ENCODE data around the gene TRPM8.

The TRPM8 gene

DNA sequence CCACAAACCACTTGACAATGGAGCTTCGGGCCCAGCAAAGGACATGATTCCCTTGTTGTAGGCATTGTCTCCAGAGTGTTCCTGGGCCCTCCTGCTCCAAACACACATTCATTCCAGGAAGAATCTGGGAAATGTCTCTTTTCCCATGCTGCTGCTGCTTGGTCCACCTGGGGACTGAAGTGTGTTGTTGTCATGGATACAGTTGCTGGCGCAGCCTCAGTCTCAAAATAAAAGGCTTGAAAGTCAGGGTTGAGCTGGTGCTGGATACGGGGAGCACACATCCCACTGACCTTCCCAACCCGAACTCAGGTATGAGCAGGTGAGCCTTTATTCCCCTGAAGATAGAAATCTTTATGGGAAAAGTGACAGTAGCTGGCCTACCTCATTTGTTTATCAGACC lies 102.7 kb downstream of the TRPM8 start:
- no peaks in the 10 kb centered on the region for H3K4me1 ChIP-seq (ENCODE audit: insufficient read depth, low read length)
- H3K36me3 ChIP-seq (ENCODE audit: insufficient read depth, low read length), result no peaks in the 10 kb centered on the region
- H3K9me3 ChIP-seq (ENCODE audit: control insufficient read depth, insufficient read depth, low read length), result no peaks in the 10 kb centered on the region
- H3K9ac ChIP-seq (ENCODE audit: low read depth, low read length), result no peak overlapping the region

DNA sequence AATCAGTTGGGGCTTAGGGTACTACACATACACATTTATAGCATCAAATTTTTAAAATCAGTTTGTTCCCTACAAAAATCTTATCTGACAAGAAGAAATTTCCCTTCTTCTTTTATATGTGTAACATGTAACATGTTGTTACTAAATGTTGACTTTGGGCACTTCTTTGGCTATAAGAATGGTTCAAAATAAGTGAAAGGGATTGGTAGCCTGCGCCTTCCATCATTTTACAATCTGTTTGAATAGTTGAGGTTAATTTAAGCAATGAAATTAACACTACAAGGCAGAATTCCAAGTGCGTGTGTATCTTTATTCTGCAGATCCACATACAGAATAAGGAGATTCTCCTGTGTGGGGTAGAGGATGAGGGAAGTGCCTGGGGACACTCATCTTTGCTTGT lies 103.2 kb downstream of the TRPM8 start:
- H3K9me3 ChIP-seq (ENCODE audit: control insufficient read depth, insufficient read depth, low read length), result no peaks in the 10 kb centered on the region
- no peaks in the 10 kb centered on the region for H3K4me1 ChIP-seq (ENCODE audit: insufficient read depth, low read length)
- no peak overlapping the region for H3K9ac ChIP-seq (ENCODE audit: low read depth, low read length)
- H3K36me3 ChIP-seq (ENCODE audit: insufficient read depth, low read length), result no peaks in the 10 kb centered on the region

- Histone ChIP-seq H3K4me1 (ENCODE audit: insufficient read depth, low read length) (no peaks in the 10 kb centered on the region), H3K9ac (ENCODE audit: low read depth, low read length) (no peak overlapping the region), H3K9me3 (ENCODE audit: control insufficient read depth, insufficient read depth, low read length) (no peaks in the 10 kb centered on the region), H3K36me3 (ENCODE audit: insufficient read depth, low read length) (no peaks in the 10 kb centered on the region)
These were observed 105.3 kb downstream of the TRPM8 start for GRCh38 chr2:234022424-234022823.

DNA sequence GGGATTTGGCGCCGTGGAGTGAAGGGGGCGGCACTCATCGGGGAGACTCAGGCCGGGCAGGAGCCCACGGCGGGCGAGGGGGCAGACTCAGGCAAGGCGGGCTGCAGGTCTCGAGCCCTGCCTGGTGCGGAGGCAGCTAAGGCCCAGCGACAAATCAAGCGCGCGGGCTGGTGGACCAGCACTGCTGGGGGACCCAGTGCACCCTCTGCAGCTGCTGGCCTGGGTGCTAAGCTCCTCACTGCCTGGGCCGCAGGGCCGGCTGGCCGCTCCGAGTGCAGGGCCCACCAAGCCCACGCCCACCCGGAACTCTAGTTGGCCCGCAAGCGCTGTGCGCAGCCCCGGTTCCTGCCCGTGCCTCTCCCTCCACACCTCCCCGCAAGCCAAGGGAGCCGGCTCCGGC lies 107.1 kb downstream of the TRPM8 start:
- H3K9me3 ChIP-seq (ENCODE audit: control insufficient read depth, insufficient read depth, low read length), result no peaks in the 10 kb centered on the region
- H3K9ac ChIP-seq (ENCODE audit: low read depth, low read length), result no peak overlapping the region
- H3K4me1 ChIP-seq (ENCODE audit: insufficient read depth, low read length), result no peaks in the 10 kb centered on the region
- no peaks in the 10 kb centered on the region for H3K36me3 ChIP-seq (ENCODE audit: insufficient read depth, low read length)

DNA sequence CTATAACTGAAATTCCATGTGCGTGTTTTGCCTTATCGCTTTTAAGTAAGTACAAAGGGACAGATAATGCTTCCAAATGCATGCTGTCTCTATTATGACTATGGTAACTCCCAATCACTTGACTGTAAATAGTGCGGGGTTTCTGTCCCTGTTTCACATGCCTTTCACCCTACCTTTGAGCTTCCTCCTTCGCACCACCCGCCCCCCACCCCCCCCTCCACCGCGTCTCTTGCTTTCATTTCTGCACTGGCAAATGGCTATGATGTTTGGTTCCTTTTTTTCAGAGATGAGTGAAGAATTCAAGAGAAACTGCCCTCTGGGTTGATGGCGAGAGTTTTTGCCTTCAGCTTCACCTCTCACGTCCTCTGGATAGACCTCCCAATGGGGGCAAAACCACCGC lies 108.3 kb downstream of the TRPM8 start:
- Histone ChIP-seq H3K9me3 (ENCODE audit: control insufficient read depth, insufficient read depth, low read length) (no peaks in the 10 kb centered on the region), H3K4me1 (ENCODE audit: insufficient read depth, low read length) (no peaks in the 10 kb centered on the region), H3K36me3 (ENCODE audit: insufficient read depth, low read length) (no peaks in the 10 kb centered on the region), H3K9ac (ENCODE audit: low read depth, low read length) (no peak overlapping the region)

DNA sequence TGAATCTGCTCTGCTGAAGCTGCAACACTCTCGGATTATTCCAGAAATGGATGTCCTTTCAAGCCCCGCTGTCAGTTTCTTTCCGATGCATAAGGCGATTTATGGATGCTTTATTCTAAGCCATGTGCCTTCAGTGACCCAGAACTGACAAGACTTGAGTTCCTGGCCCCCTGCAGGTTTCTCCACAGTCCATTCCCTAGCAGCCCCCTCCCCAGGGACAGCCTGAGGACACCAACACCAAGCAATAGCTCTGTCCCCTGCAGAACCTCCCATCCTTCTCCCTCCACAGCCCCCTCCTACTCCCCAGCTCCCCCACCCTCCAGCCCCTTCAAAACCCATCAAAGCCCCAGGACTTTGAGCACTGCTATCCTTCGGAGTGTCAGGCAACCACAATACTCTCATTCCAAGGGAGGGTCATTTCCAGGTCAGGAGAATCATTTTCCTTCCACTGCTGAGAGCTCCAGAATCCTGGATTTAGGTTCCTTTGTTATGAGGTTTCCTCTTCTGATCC lies 108.8 kb downstream of the TRPM8 start:
- Histone ChIP-seq H3K9me3 (ENCODE audit: control insufficient read depth, insufficient read depth, low read length) (no peaks in the 10 kb centered on the region), H3K36me3 (ENCODE audit: insufficient read depth, low read length) (no peaks in the 10 kb centered on the region), H3K4me1 (ENCODE audit: insufficient read depth, low read length) (no peaks in the 10 kb centered on the region), H3K9ac (ENCODE audit: low read depth, low read length) (no peak overlapping the region)

DNA sequence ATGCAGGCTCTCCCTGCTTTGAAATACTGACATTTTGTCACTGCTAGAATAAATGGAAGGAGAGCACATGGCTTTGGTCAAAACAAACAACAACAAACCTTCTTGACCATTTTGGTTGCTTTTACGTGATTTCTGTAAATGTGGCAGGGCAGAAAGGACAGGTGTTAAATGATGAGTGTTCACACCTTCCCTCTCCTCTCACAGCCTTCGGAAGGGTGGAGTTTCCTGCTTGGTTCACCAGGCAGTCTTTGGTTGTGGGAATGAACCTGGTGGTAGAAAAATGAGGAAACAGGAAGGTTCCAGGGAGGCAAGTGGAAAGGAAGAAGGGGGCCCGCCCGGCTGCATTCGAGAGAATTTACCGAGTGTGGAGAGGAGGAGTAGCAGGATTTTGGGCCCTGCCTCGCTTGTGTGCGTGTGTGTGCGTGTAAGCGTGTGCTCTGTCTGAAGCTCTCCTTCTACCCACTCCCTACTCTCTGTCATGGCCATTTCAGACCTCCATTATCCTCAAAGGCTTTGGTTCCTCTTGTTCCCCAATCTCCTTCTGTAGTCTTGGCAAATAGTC lies 109.6 kb downstream of the TRPM8 start:
- H3K36me3 ChIP-seq (ENCODE audit: insufficient read depth, low read length), result no peaks in the 10 kb centered on the region
- no peak overlapping the region for H3K9ac ChIP-seq (ENCODE audit: low read depth, low read length)
- no peaks in the 10 kb centered on the region for H3K4me1 ChIP-seq (ENCODE audit: insufficient read depth, low read length)
- H3K9me3 ChIP-seq (ENCODE audit: control insufficient read depth, insufficient read depth, low read length), result no peaks in the 10 kb centered on the region

DNA sequence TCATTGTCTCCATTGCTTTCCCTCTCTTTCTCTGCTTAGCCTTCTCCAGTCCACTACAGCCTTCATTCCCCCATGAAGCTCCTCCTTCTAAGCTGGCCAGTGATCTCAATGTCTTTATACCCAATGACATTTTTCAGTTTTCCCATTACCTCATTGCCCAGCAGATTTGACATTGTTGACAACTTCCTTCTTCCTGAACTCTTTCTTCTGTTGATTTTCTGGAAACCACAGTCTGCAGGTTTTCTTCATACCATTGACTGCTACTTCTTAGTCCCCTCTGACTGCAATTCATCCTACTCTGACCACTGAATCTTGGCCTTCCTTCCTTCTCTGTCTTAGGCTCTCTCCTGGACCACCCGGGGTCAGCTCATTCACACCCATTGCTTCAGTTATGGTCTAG lies 110.5 kb downstream of the TRPM8 start:
- H3K9ac ChIP-seq (ENCODE audit: low read depth, low read length), result no peak overlapping the region
- no peaks in the 10 kb centered on the region for H3K9me3 ChIP-seq (ENCODE audit: control insufficient read depth, insufficient read depth, low read length)
- no peaks in the 10 kb centered on the region for H3K36me3 ChIP-seq (ENCODE audit: insufficient read depth, low read length)
- H3K4me1 ChIP-seq (ENCODE audit: insufficient read depth, low read length), result no peaks in the 10 kb centered on the region

DNA sequence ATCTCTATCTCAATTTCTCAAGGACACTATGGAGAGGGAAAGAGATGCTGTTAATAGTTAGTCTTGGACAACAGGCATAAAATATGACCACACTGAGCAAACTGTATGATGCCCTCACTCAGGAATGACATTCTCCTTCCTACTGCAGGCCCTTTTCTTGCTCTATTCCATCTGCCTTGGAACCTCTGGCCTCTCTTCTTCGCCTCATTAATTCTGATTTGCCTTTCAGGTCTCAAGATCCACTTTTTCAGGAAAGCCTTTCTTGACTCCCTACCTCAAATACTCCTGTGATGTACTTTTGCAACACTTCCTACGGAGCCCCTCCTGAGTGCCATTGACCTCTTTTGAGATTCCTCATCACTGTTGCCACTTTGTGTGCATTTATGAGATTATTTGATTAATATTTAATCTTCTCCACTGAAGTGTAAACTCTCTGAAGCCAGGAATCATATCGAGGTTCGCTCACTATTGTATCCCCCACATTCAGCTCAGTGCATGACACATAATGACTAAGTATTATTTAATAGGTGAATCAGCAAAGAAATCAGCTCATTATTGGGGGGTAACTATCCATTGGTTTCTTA lies 112.1 kb downstream of the TRPM8 start:
- Histone ChIP-seq H3K36me3 (ENCODE audit: insufficient read depth, low read length) (no peaks in the 10 kb centered on the region), H3K9ac (ENCODE audit: low read depth, low read length) (no peak overlapping the region), H3K4me1 (ENCODE audit: insufficient read depth, low read length) (no peaks in the 10 kb centered on the region; the same call in 1 of the 2 replicates), H3K9me3 (ENCODE audit: control insufficient read depth, insufficient read depth, low read length) (no peaks in the 10 kb centered on the region)

DNA sequence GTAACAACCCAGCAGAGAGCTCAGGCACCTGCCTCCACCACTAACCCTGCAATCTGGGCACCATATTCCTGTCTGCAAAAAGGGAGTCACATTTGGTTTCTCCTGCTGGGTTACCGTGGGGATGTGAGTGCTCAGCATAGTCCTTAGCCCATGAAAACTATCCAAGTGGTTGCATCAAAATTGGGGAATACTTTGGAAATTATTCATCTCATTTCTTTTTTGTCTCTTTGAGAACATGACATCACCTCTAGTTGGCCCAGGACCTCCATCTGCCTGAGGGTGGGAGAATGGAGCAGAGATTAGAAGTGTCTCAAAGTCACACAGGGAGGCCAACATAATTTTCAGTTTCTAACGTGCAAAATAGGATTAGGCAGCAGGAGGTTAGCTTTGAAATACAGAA lies 114.0 kb downstream of the TRPM8 start:
- H3K9ac ChIP-seq (ENCODE audit: low read depth, low read length), result no peak overlapping the region
- no peaks in the 10 kb centered on the region for H3K36me3 ChIP-seq (ENCODE audit: insufficient read depth, low read length)
- no peaks in the 10 kb centered on the region for H3K9me3 ChIP-seq (ENCODE audit: control insufficient read depth, insufficient read depth, low read length)
- H3K4me1 ChIP-seq (ENCODE audit: insufficient read depth, low read length), result no peaks in the 10 kb centered on the region; the same call in 1 of the 2 replicates

DNA sequence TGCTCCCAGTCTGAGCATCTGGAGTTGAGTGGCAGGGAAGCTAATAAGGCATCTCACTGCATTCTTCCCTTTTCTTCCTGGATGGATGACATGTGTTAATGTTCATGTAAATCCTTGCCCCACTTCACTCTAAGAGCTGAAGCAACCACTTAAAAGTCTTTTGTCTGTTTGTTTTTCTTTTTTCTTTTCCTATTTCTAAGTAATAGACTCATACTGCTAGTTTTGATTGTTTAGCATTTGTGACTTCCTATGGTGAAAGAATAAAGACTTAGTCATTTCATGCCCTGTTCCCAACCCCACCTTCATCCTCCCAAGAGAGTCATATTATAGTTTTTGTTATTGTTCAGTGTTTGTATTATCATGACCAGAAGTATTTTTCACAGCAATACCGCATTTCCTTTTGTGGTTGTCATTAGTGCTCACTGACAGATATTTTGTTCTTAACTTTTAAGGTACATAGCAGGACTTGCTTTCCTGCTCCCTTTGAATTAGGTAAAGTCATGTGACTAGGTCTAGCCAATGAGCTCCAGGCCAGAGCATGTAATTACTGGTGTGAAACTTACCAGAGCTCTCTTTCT lies 115.2 kb downstream of the TRPM8 start:
- Histone ChIP-seq H3K36me3 (ENCODE audit: insufficient read depth, low read length) (no peaks in the 10 kb centered on the region), H3K9ac (ENCODE audit: low read depth, low read length) (no peak overlapping the region), H3K4me1 (ENCODE audit: insufficient read depth, low read length) (no peaks in the 10 kb centered on the region; the same call in 1 of the 2 replicates), H3K9me3 (ENCODE audit: control insufficient read depth, insufficient read depth, low read length) (no peaks in the 10 kb centered on the region)

DNA sequence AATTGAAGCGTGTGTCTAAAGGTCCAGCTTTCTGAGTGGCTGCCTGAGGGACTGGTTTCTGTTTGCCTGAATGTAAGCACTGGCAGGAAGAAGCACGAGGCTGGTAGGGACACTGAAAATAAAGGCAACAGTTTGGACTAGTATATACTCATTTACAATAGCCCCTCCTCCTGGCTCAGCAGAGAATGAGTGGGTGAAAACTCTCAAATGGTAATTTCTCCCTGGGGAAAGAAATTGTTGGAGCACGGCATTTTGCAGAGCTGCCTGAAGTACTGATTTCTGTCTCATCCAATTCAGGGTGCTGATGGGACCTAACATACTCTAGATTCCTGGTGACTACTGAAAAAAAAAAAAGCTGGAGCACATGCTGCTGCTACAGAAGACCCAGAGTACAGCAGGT lies 116.0 kb downstream of the TRPM8 start:
- no peak overlapping the region for H3K9ac ChIP-seq (ENCODE audit: low read depth, low read length)
- H3K36me3 ChIP-seq (ENCODE audit: insufficient read depth, low read length), result no peaks in the 10 kb centered on the region
- H3K9me3 ChIP-seq (ENCODE audit: control insufficient read depth, insufficient read depth, low read length), result no peaks in the 10 kb centered on the region
- no peaks in the 10 kb centered on the region; the same call in 1 of the 2 replicates for H3K4me1 ChIP-seq (ENCODE audit: insufficient read depth, low read length)

DNA sequence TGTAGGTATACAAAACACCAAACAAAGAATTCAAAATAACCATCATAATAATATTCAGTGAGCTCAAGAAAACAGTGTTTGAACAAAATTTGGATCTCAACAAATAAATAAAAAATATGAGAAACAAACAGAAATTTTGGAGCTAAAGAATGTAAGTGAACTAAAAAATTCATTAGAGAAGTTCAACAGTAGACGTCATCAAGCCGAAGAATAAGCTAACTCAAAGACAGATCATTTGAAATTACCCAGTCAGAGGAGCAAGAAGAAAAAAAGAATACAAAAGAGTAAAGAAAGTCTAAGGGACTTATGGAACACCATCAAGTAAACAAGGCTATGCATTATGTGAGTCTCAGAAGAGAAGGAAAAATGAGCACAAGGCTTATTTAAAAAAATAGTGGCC lies 116.7 kb downstream of the TRPM8 start:
- Histone ChIP-seq H3K9ac (ENCODE audit: low read depth, low read length) (no peak overlapping the region), H3K36me3 (ENCODE audit: insufficient read depth, low read length) (no peaks in the 10 kb centered on the region), H3K4me1 (ENCODE audit: insufficient read depth, low read length) (no peaks in the 10 kb centered on the region; the same call in 1 of the 2 replicates), H3K9me3 (ENCODE audit: control insufficient read depth, insufficient read depth, low read length) (no peaks in the 10 kb centered on the region)

DNA sequence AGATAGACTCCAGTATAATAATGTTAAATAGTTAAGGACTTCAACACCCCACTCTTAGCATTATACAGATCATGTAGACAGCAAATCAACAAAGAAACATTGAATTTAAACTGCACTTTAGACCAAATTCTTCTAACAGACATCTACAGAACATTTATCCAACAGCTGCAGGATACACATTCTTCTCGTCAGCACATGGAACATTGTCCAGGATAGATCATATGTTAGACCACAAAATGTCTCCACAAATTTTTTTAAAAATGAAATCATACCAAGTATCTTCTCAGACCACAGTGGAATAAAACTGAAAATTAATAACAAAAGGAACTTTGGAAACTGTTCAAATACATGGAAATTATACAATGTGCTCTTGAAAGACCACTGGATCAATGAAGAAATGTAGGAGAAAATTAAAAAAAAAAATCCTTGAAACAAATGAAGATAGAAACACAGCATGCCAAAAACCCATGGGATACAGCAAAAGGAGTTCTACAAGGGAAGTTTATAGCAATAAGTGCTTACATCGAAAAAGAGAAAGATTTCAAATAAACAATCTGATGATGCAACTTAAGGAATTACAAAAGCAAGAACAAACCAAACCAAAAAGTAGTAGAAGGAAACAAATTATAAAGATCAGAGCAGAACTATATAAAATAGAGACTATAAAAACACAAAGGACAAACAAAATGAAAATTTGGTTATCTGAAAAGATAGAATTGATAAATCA lies 121.1 kb downstream of the TRPM8 start:
- H3K4me1 ChIP-seq (ENCODE audit: insufficient read depth, low read length), result no peaks in the 10 kb centered on the region; the same call in 1 of the 2 replicates
- H3K9me3 ChIP-seq (ENCODE audit: control insufficient read depth, insufficient read depth, low read length), result no peaks in the 10 kb centered on the region
- H3K9ac ChIP-seq (ENCODE audit: low read depth, low read length), result no peak overlapping the region
- H3K36me3 ChIP-seq (ENCODE audit: insufficient read depth, low read length), result no peaks in the 10 kb centered on the region

- Histone ChIP-seq H3K9ac (ENCODE audit: low read depth, low read length) (no peak overlapping the region), H3K36me3 (ENCODE audit: insufficient read depth, low read length) (no peaks in the 10 kb centered on the region)
These were observed 127.0 kb downstream of the TRPM8 start for GRCh38 chr2:234044157-234044556.

More at GRCh38 chr2:234044157-234044556, 127.0 kb downstream of the TRPM8 start:
- Histone ChIP-seq H3K9me3 (ENCODE audit: control insufficient read depth, insufficient read depth, low read length) (no peaks in the 10 kb centered on the region), H3K4me1 (ENCODE audit: insufficient read depth, low read length) (no peaks in the 10 kb centered on the region)

Measured in ES-I3 (cell line).